ENCODE measurements around the gene ARL15. TPM values are rescaled to one million over a fixed set of nuclear protein-coding genes. Genes with fewer than 3 reads are reported as not detected.
A peak's percentile ranks its signal among the peaks of the same experiment; 100 is the strongest.

ARL15 gene
- total RNA-seq, 1 donor from 2014 or later = 14.0 TPM

DNA sequence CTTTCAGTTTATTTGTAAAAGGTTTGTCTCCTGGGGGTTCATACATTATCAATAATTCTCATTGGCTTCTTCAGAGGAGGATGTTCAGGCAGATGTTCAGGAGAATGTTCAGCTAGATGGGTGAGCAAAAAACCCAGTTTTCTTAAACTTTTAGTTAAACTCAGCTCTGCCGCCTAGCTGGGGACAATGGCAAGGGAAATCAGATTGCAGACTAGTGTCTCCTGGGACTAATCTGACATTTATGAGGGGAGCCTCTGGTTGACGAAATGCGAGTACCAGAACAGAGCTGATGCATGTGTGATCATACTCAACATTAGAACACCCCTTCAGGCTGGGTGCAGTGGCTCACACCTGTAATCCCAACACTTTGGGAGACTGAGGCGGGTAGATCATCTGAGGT lies 314.4 kb downstream of the ARL15 start:
- no peaks in the 10 kb centered on the region for H3K36me3 Mint-ChIP-seq (ENCODE audit: low read depth)
- no peaks in the 10 kb centered on the region for H3K9me3 Mint-ChIP-seq (ENCODE audit: low read depth)
- H3K4me1 Mint-ChIP-seq (ENCODE audit: low read depth) = peaks cover 20% of the 10 kb centered on the region
- no peak overlapping the region for H3K4me3 Mint-ChIP-seq (ENCODE audit: unreplicated experiment)
- no peak for TF ChIP-seq CTCF (IDR thresholded peaks at IDR 0.05)
- no peak for DNase-seq (ENCODE audit: low spot score)
- no peak overlapping the region for H3K27ac Mint-ChIP-seq (ENCODE audit: unreplicated experiment)
- H3K27me3 Mint-ChIP-seq (ENCODE audit: low read depth) = no peaks in the 10 kb centered on the region

- H3K4me1 Mint-ChIP-seq (ENCODE audit: low read depth) = peaks cover 20% of the 10 kb centered on the region
- H3K27ac Mint-ChIP-seq (ENCODE audit: unreplicated experiment) = peak overlapping the region; percentile 68
- no peaks in the 10 kb centered on the region for H3K36me3 Mint-ChIP-seq (ENCODE audit: low read depth)
- no peaks in the 10 kb centered on the region for H3K9me3 Mint-ChIP-seq (ENCODE audit: low read depth)
- no peaks in the 10 kb centered on the region for H3K27me3 Mint-ChIP-seq (ENCODE audit: low read depth)
- no peak for TF ChIP-seq CTCF (IDR thresholded peaks at IDR 0.05)
- no peak overlapping the region for H3K4me3 Mint-ChIP-seq (ENCODE audit: unreplicated experiment)
- no peak for DNase-seq (ENCODE audit: low spot score)
These were observed 316.2 kb downstream of the ARL15 start for GRCh38 chr5:53994148-53994547.

GRCh38 chr5:53991942-53992341 lies 318.4 kb downstream of the ARL15 start:
- no peak for DNase-seq (ENCODE audit: low spot score)
- H3K4me1 Mint-ChIP-seq (ENCODE audit: low read depth) = peaks cover 20% of the 10 kb centered on the region
- no peaks in the 10 kb centered on the region for H3K27me3 Mint-ChIP-seq (ENCODE audit: low read depth)
- peak; percentile 65 for TF ChIP-seq CTCF (IDR thresholded peaks at IDR 0.05)
- no peak overlapping the region for H3K27ac Mint-ChIP-seq (ENCODE audit: unreplicated experiment)
- no peaks in the 10 kb centered on the region for H3K9me3 Mint-ChIP-seq (ENCODE audit: low read depth)
- no peaks in the 10 kb centered on the region for H3K36me3 Mint-ChIP-seq (ENCODE audit: low read depth)
- H3K4me3 Mint-ChIP-seq (ENCODE audit: unreplicated experiment) = no peak overlapping the region

- Mint-ChIP-seq H3K36me3 (ENCODE audit: low read depth) (peaks cover 1% of the 10 kb centered on the region), H3K9me3 (ENCODE audit: low read depth) (no peaks in the 10 kb centered on the region), H3K27ac (ENCODE audit: unreplicated experiment) (no peak overlapping the region), H3K27me3 (ENCODE audit: low read depth) (no peaks in the 10 kb centered on the region), H3K4me1 (ENCODE audit: low read depth) (no peaks in the 10 kb centered on the region), H3K4me3 (ENCODE audit: unreplicated experiment) (no peak overlapping the region)
- no peak for TF ChIP-seq CTCF (IDR thresholded peaks at IDR 0.05)
- DNase-seq (ENCODE audit: low spot score) = no peak
These were observed 323.3 kb downstream of the ARL15 start for GRCh38 chr5:53987101-53987500.

DNA sequence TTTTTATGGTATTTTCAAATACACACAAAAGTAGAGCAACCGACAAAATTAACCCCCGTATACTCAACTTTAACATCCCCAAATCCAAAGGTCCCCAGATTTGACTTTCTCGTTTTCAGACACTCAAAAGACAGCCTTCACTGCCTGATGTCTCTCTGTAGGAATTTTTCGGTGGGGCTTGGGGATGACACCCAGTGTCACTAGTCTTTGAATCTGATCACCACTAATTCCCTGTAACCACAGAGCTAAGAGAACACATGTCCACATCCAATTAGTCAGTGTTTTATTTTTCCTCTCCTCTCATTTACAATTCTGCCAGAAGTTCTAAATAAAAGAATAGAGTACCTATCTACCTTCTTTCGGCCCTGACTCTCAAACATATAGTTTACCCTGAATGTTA lies 324.6 kb downstream of the ARL15 start:
- H3K36me3 Mint-ChIP-seq (ENCODE audit: low read depth) = peaks cover 1% of the 10 kb centered on the region
- no peak overlapping the region for H3K27ac Mint-ChIP-seq (ENCODE audit: unreplicated experiment)
- H3K4me3 Mint-ChIP-seq (ENCODE audit: unreplicated experiment) = no peak overlapping the region
- H3K9me3 Mint-ChIP-seq (ENCODE audit: low read depth) = no peaks in the 10 kb centered on the region
- no peak for DNase-seq (ENCODE audit: low spot score)
- H3K4me1 Mint-ChIP-seq (ENCODE audit: low read depth) = no peaks in the 10 kb centered on the region
- TF ChIP-seq CTCF (IDR thresholded peaks at IDR 0.05) = no peak
- no peaks in the 10 kb centered on the region for H3K27me3 Mint-ChIP-seq (ENCODE audit: low read depth)

Data from chondrocyte (in vitro differentiated cells).